Bladder microvascular endothelial cell (primary cell): ENCODE measurements around the gene TRIM45. TPM values are rescaled to one million over a fixed set of nuclear protein-coding genes. Genes with fewer than 3 reads are reported as not detected.

Experiments
- total RNA-seq: library from RNA; depleted of rRNA; stranded (reverse); fragments of >200 nt; gene quantifications from 2 replicates; pipeline ENCODE4 v1.2.3, GENCODE V29; 2014

Gene TRIM45, protein sequence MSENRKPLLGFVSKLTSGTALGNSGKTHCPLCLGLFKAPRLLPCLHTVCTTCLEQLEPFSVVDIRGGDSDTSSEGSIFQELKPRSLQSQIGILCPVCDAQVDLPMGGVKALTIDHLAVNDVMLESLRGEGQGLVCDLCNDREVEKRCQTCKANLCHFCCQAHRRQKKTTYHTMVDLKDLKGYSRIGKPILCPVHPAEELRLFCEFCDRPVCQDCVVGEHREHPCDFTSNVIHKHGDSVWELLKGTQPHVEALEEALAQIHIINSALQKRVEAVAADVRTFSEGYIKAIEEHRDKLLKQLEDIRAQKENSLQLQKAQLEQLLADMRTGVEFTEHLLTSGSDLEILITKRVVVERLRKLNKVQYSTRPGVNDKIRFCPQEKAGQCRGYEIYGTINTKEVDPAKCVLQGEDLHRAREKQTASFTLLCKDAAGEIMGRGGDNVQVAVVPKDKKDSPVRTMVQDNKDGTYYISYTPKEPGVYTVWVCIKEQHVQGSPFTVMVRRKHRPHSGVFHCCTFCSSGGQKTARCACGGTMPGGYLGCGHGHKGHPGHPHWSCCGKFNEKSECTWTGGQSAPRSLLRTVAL
- total RNA-seq = 0.65 and 1.3 TPM in 2 replicates

DNA sequence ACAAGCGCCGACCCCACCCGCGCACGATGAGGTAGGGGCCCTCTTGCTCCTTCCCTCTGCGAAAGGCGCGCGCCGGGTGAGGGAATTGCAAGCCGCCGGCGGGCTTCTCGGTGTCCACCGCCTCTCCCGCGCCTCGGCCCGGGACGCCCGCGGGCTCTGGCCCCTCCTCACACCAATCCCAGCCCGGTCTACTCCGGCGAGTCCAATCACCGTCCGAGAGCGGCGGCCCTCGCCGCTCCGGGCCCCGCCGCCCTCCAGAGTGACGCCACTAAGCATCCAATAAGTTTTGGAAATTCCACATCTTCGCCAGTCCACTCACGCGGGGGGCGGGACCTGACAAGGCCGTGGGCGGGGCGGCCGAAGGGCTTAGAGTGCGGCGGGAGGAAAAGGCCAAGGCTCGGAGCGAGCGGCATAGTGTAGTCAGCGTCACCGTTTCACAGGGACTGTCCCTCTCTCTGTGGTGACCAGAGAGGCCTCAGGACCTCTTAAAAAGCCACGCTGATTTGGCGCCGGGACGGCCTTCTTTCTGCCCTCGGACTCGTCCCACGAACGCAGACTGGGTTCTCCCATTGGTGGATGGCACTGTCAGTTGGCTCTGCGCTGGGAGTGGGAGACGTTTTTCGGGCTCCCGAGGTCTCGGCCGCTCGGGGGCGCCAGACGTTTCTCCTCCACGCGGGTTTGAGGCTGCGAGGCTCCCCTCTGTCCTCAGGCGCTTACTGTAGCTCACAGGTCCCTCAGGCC is at the start of gene TRIM45:
TRIM45 (minus strand) TSS at position 161 of the 741 bp plus-strand sequence. CDS start 548 bp downstream, outside the sequence.

Other genes starting within 250 kb of the TRIM45 start
- 2.3 and 142 TPM in 2 replicates for gene PTGFRN, start 211.8 kb downstream of the TRIM45 start, total RNA-seq
- gene CD101, start 120.0 kb downstream of the TRIM45 start, total RNA-seq = 0.44 TPM in 1 of 2 replicates, not detected in the other
- gene TTF2, start 61.4 kb downstream of the TRIM45 start, total RNA-seq = 10.8 and 21.2 TPM in 2 replicates
- not detected in 2 replicates for gene VTCN1, start 89.2 kb upstream of the TRIM45 start, total RNA-seq
- gene MAN1A2, start 245.7 kb upstream of the TRIM45 start, total RNA-seq = 25.6 and 66.1 TPM in 2 replicates